HepG2 (cell line): ENCODE results near the gene IFNLR1. TPM values are rescaled to one million over a fixed set of nuclear protein-coding genes. Genes with fewer than 3 reads are reported as not detected.

Source experiments
- ELF4 ChIP-seq: sonication (generic); formaldehyde crosslinking; IDR thresholded peaks from 2 replicates; pipeline ENCODE4 v1.5.0; 2020; ENCODE audit warnings: missing genetic modification reagents, mild to moderate bottlenecking, moderate library complexity, borderline replicate concordance
- ETV6 ChIP-seq: sonication (generic); formaldehyde crosslinking; conservative IDR thresholded peaks from 2 replicates; pipeline ENCODE4 v1.4.0; 2020; ENCODE audit warnings: missing genetic modification reagents
- FOXP1 ChIP-seq, 2 experiments: fragments of 450-650 bp in 1 of 2; IDR thresholded peaks; 2 replicates each; pipeline ENCODE4 v1.6.1; 2017 to 2018; ENCODE audit warnings: antibody characterized with exemption in 1 of 2
- POLR2AphosphoS5 ChIP-seq: IDR thresholded peaks from 2 replicates; pipeline ENCODE4 v1.6.1; 2012; ENCODE audit warnings: low read depth, low read length
- RXRA ChIP-seq: sonication (generic); formaldehyde crosslinking; IDR thresholded peaks from 2 replicates; pipeline ENCODE4 v1.5.1; 2020; ENCODE audit warnings: missing genetic modification reagents
- SETDB1 ChIP-seq: sonication (generic); formaldehyde crosslinking; IDR thresholded peaks from 2 replicates; pipeline ENCODE4 v1.5.1; 2020; ENCODE audit warnings: missing genetic modification reagents, mild to moderate bottlenecking, borderline replicate concordance
- SIX4 ChIP-seq: sonication (generic); formaldehyde crosslinking; IDR thresholded peaks from 2 replicates; pipeline ENCODE4 v1.4.0; 2020; ENCODE audit warnings: missing genetic modification reagents
- TAF1 ChIP-seq: sonication (generic); formaldehyde crosslinking; IDR thresholded peaks from 2 replicates; pipeline ENCODE4 v1.4.0; 2020; ENCODE audit warnings: missing genetic modification reagents
- XBP1 ChIP-seq: sonication (generic); formaldehyde crosslinking; IDR thresholded peaks from 2 replicates; pipeline ENCODE4 v1.5.0; 2020; ENCODE audit warnings: missing genetic modification reagents
- ZNF24 ChIP-seq: fragments of 450-650 bp; IDR thresholded peaks from 2 replicates; pipeline ENCODE4 v1.6.1; 2017; ENCODE audit warnings: antibody characterized with exemption, mild to moderate bottlenecking
- ZNF614 ChIP-seq: IDR thresholded peaks from 2 replicates; pipeline ENCODE4 v1.6.1; 2018; ENCODE audit warnings: missing biosample characterization, missing genetic modification reagents, inconsistent platforms, borderline replicate concordance
- ZNF672 ChIP-seq: sonication (generic); formaldehyde crosslinking; IDR thresholded peaks from 2 replicates; pipeline ENCODE4 v1.8.1; 2022; ENCODE audit warnings: missing genetic modification reagents
- ZNF713 ChIP-seq: sonication (generic); formaldehyde crosslinking; IDR thresholded peaks from 2 replicates; pipeline ENCODE4 v1.4.0; 2020; ENCODE audit warnings: mild to moderate bottlenecking, missing genetic modification reagents
- ZNF879 ChIP-seq: sonication (generic); formaldehyde crosslinking; IDR thresholded peaks from 2 replicates; pipeline ENCODE4 v1.8.1; 2023; ENCODE audit warnings: missing genetic modification reagents
- polyA plus RNA-seq, 8 experiments: library from polyadenylated mRNA; depleted of rRNA in 3 of 8; stranded (reverse) in 7 of 8; unstranded in 1 of 8; fragments of >200 nt; fragmentation: Illumina TruSeq in 4 of 8; extraction: Trizol in 4 of 8; gene quantifications; 2 replicates each; pipeline versions ENCODE4 v1.2.1 to v1.2.3, GENCODE V29; 2011 to 2016; ENCODE audit warnings: low read depth in 4 of 8, missing spikeins in 1 of 8, mixed read lengths in 1 of 8; ENCODE audit not compliant: insufficient read depth in 1 of 8
- total RNA-seq, 5 experiments: library from RNA; depleted of rRNA; stranded (reverse); fragments of >200 nt; fragmentation: Illumina TruSeq; extraction: Trizol; gene quantifications; 2 replicates each; pipeline ENCODE4 v1.2.3, GENCODE V29; 2016; ENCODE audit warnings: low read depth in 1 of 5
- TF ChIP-seq, protein P1 (sequence below): sonication (generic); formaldehyde crosslinking; IDR thresholded peaks from 2 replicates; pipeline ENCODE4 v1.4.0; 2020; ENCODE audit warnings: mild to moderate bottlenecking, missing genetic modification reagents
- TF ChIP-seq, protein P2 (sequence below): sonication (generic); formaldehyde crosslinking; IDR thresholded peaks from 2 replicates; pipeline ENCODE4 v1.8.1; 2023; ENCODE audit warnings: mild to moderate bottlenecking, missing genetic modification reagents, borderline replicate concordance
- TF ChIP-seq, protein P3 (sequence below), 2 experiments: fragments of 450-650 bp in 1 of 2; sonication (generic) in 1 of 2; formaldehyde crosslinking in 1 of 2; IDR thresholded peaks; 2 replicates each; pipeline versions ENCODE4 v1.6.1 to v1.8.0; 2016 to 2022; ENCODE audit warnings: antibody characterized with exemption in 1 of 2, mild to moderate bottlenecking in 1 of 2, missing genetic modification reagents in 1 of 2

Gene IFNLR1
- total and polyA plus RNA-seq, 2 of the 13 experiments (the other 11 are each of a cell fraction or from before 2014, with no cell fraction given) = 3.8 to 8.5 TPM

DNA sequence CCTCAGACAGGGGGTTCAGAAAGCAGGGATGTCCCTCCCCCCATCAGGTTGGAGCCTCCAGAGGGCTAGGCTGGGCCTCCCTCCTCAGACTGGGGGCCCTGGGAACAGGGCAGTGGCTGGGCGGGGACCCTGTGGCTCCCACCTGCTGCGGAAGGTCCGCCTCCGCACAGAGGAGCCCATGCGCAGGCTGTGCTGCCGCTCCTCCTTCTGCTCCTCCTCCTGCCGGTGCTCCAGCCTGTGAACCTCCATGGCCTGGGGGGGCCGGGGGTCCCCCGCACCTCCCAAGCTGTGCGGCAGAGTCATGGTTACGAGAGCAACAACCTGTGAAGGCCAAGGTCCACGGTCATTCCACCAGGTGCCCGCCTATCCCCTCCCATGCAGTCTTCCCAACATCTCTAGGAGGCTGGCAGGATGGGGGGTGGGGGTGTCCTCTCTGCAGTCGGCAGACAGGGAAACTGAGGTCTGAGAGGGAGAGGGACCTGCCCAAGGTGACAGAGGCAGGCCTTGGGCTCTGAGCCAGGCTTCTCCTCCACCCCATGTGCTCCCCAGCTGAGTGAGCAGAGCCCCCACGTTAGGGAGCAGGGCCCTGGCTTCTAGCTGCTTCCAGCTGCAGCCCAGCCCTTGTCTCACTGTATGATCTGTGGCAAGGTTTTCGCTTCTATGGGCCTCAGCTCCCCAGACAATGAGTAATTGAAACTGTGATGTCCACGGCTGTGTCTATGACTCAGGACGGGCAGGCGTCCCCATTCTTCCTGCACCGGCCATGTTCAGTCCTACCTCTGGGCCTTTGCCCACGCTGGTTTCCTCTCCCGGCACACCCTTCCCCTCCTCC is 78.5 kb downstream of the IFNLR1 start (continued):
- TF ChIP-seq ZNF713 (CRISPR knock-in tag) (no peak), ELF4 (CRISPR knock-in tag) (no peak), ZNF672 (CRISPR knock-in tag) (no peak), RXRA (CRISPR knock-in tag) (peak; percentile 89), XBP1 (CRISPR knock-in tag) (no peak), ZNF24 (no peak), ZNF614 (no peak), ETV6 (no peak), SIX4 (CRISPR knock-in tag) (no peak), POLR2AphosphoS5 (peak; percentile 57; the same call in 1 of the 2 replicates), SETDB1 (CRISPR knock-in tag) (no peak), FOXP1 (IDR thresholded peaks at IDR 0.05) (no peak), FOXP1 (CRISPR knock-in tag; IDR thresholded peaks at IDR 0.05) (peak; percentile 44; the same call in 1 of the 2 replicates), TAF1 (CRISPR knock-in tag) (peak; percentile 60; the same call in 1 of the 2 replicates), ZNF879 (CRISPR knock-in tag) (no peak)
- TF ChIP-seq, protein P1, sequence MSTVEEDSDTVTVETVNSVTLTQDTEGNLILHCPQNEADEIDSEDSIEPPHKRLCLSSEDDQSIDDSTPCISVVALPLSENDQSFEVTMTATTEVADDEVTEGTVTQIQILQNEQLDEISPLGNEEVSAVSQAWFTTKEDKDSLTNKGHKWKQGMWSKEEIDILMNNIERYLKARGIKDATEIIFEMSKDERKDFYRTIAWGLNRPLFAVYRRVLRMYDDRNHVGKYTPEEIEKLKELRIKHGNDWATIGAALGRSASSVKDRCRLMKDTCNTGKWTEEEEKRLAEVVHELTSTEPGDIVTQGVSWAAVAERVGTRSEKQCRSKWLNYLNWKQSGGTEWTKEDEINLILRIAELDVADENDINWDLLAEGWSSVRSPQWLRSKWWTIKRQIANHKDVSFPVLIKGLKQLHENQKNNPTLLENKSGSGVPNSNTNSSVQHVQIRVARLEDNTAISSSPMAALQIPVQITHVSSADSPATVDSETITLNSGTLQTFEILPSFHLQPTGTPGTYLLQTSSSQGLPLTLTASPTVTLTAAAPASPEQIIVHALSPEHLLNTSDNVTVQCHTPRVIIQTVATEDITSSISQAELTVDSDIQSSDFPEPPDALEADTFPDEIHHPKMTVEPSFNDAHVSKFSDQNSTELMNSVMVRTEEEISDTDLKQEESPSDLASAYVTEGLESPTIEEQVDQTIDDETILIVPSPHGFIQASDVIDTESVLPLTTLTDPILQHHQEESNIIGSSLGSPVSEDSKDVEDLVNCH (CRISPR knock-in tag) = no peak
- TF ChIP-seq, protein P2, sequence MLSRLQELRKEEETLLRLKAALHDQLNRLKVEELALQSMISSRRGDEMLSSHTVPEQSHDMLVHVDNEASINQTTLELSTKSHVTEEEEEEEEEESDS (CRISPR knock-in tag) = no peak
- TF ChIP-seq, protein P3, sequence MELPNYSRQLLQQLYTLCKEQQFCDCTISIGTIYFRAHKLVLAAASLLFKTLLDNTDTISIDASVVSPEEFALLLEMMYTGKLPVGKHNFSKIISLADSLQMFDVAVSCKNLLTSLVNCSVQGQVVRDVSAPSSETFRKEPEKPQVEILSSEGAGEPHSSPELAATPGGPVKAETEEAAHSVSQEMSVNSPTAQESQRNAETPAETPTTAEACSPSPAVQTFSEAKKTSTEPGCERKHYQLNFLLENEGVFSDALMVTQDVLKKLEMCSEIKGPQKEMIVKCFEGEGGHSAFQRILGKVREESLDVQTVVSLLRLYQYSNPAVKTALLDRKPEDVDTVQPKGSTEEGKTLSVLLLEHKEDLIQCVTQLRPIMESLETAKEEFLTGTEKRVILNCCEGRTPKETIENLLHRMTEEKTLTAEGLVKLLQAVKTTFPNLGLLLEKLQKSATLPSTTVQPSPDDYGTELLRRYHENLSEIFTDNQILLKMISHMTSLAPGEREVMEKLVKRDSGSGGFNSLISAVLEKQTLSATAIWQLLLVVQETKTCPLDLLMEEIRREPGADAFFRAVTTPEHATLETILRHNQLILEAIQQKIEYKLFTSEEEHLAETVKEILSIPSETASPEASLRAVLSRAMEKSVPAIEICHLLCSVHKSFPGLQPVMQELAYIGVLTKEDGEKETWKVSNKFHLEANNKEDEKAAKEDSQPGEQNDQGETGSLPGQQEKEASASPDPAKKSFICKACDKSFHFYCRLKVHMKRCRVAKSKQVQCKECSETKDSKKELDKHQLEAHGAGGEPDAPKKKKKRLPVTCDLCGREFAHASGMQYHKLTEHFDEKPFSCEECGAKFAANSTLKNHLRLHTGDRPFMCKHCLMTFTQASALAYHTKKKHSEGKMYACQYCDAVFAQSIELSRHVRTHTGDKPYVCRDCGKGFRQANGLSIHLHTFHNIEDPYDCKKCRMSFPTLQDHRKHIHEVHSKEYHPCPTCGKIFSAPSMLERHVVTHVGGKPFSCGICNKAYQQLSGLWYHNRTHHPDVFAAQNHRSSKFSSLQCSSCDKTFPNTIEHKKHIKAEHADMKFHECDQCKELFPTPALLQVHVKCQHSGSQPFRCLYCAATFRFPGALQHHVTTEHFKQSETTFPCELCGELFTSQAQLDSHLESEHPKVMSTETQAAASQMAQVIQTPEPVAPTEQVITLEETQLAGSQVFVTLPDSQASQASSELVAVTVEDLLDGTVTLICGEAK (IDR thresholded peaks at IDR 0.05) = no peak
- TF ChIP-seq, protein P3 (CRISPR knock-in tag; IDR thresholded peaks at IDR 0.05) = no peak
